Neuronal stem cell (in vitro differentiated cells): ENCODE data around the gene COL15A1.

Source experiments
- DNase-seq: peaks from one replicate; pipeline ENCODE4 v3.0.0-alpha.2; 2013; ENCODE audit warnings: low spot score
- H2AFZ ChIP-seq: one replicate; pipeline ENCODE4 v1.6.1; 2013; ENCODE audit warnings: mild to moderate bottlenecking, low read length, inconsistent platforms
- H2AK5ac ChIP-seq: 2 replicates; pipeline ENCODE4 v1.6.1; 2013; ENCODE audit warnings: low read depth, mild to moderate bottlenecking, inconsistent platforms, low read length, moderate library complexity, mixed read lengths
- H2BK120ac ChIP-seq: 2 replicates; pipeline ENCODE4 v1.6.1; 2013; ENCODE audit warnings: low read depth, mild to moderate bottlenecking, inconsistent platforms, low read length, moderate library complexity, mixed read lengths
- H2BK12ac ChIP-seq: one replicate; pipeline ENCODE4 v1.6.1; 2013; ENCODE audit warnings: low read length, inconsistent platforms
- H2BK15ac ChIP-seq: 2 replicates; pipeline ENCODE4 v1.6.1; 2013; ENCODE audit warnings: mild to moderate bottlenecking, low read length, inconsistent platforms, mixed read lengths
- H2BK5ac ChIP-seq: one replicate; pipeline ENCODE4 v1.6.1; 2013; ENCODE audit warnings: inconsistent platforms, mild to moderate bottlenecking, low read length, moderate library complexity
- H3K14ac ChIP-seq: one replicate; pipeline ENCODE4 v1.6.1; 2013; ENCODE audit warnings: low read length, inconsistent platforms
- H3K18ac ChIP-seq: 2 replicates; pipeline ENCODE4 v1.6.1; 2013; ENCODE audit warnings: low read length, inconsistent platforms
- H3K23ac ChIP-seq: 2 replicates; pipeline ENCODE4 v1.6.1; 2013; ENCODE audit warnings: low read depth, mild to moderate bottlenecking, mixed read lengths, low read length, inconsistent platforms; ENCODE audit not compliant: poor library complexity
- H3K27ac ChIP-seq: replicated peaks from 3 replicates; pipeline ENCODE4 v1.5.1; 2013; ENCODE audit warnings: low read length, inconsistent platforms
- H3K27me3 ChIP-seq, 3 experiments: 2 replicates each; pipeline ENCODE4 v1.6.1; 2013; ENCODE audit warnings: low read length in 3 of 3, mild to moderate bottlenecking in 2 of 3, inconsistent platforms in 1 of 3, low read depth in 1 of 3, mixed read lengths in 1 of 3, moderate library complexity in 1 of 3; ENCODE audit not compliant: control insufficient read depth in 3 of 3, insufficient read depth in 3 of 3
- H3K36me3 ChIP-seq, 2 donors: replicated peaks in 1 of 2; 2 replicates each; pipeline ENCODE4 v1.6.1; 2013; ENCODE audit warnings: low read length in 2 of 2; ENCODE audit not compliant: control insufficient read depth in 2 of 2, insufficient read depth in 2 of 2
- H3K4ac ChIP-seq: 2 replicates; pipeline ENCODE4 v1.6.1; 2013; ENCODE audit warnings: inconsistent platforms, mild to moderate bottlenecking, low read length, moderate library complexity
- H3K4me1 ChIP-seq, 2 donors: 1 replicate in 1 of 2; 2 replicates in 1 of 2; pipeline ENCODE4 v1.6.1; 2013; ENCODE audit warnings: low read length in 2 of 2, low read depth in 1 of 2; ENCODE audit not compliant: control insufficient read depth in 2 of 2, insufficient read depth in 1 of 2
- H3K4me2 ChIP-seq: one replicate; pipeline ENCODE4 v1.6.1; 2013; ENCODE audit warnings: mild to moderate bottlenecking, low read length, inconsistent platforms; ENCODE audit not compliant: insufficient read depth, poor library complexity, severe bottlenecking
- H3K4me3 ChIP-seq, 2 donors: 2 replicates each; pipeline ENCODE4 v1.5.1; 2013; ENCODE audit warnings: low read length in 2 of 2, mild to moderate bottlenecking in 2 of 2, inconsistent platforms in 1 of 2, moderate library complexity in 1 of 2
- H3K79me1 ChIP-seq: one replicate; pipeline ENCODE4 v1.6.1; 2013; ENCODE audit warnings: low read depth, mild to moderate bottlenecking, inconsistent platforms, low read length, moderate library complexity
- H3K9ac ChIP-seq: one replicate; pipeline ENCODE4 v1.6.1; 2013; ENCODE audit warnings: mild to moderate bottlenecking, low read depth, low read length, inconsistent platforms; ENCODE audit not compliant: poor library complexity
- H3K9me3 ChIP-seq, 2 donors: replicated peaks in 1 of 2; 2 replicates each; pipeline versions ENCODE3 to v1.6.1; 2013; ENCODE audit warnings: low read length in 2 of 2, mild to moderate bottlenecking in 2 of 2, inconsistent platforms in 1 of 2, low read depth in 1 of 2, mixed read lengths in 1 of 2, moderate library complexity in 1 of 2; ENCODE audit not compliant: control insufficient read depth in 2 of 2, insufficient read depth in 1 of 2
- H4K8ac ChIP-seq: one replicate; pipeline ENCODE4 v1.6.1; 2013; ENCODE audit warnings: low read depth, mild to moderate bottlenecking, inconsistent platforms, low read length, moderate library complexity
- H4K91ac ChIP-seq: one replicate; pipeline ENCODE4 v1.6.1; 2013; ENCODE audit warnings: low read length, low read depth, mild to moderate bottlenecking, inconsistent platforms; ENCODE audit not compliant: poor library complexity
- WGBS, 2 donors: extraction: QIAGEN DNeasy Blood & Tissue Kit; methylation state at CpG; one replicate each; pipeline ENCODE4 v1.1.7; 2013; ENCODE audit warnings: missing lambda C conversion rate in 2 of 2, mixed read lengths in 1 of 2; ENCODE audit not compliant: insufficient read length in 2 of 2, insufficient replicate concordance in 1 of 2; ENCODE audit errors: extremely low coverage in 2 of 2; 5-methylcytosine and 5-hydroxymethylcytosine counted together

Gene COL15A1

GRCh38 chr9:99040251-99040900 is 96.7 kb downstream of the COL15A1 start:
- Histone ChIP-seq H3K23ac (no peak overlapping the region), H2BK120ac (no peak overlapping the region), H3K4ac (no peak overlapping the region), H3K27me3 (peaks cover 0 to 4% (median 0%) of the 10 kb centered on the region in 3 experiments), H3K9me3 (peaks cover 0 to 10% of the 10 kb centered on the region in 2 donors), H3K27ac (no peak overlapping the region), H3K9ac (no peak overlapping the region), H3K4me2 (no peak overlapping the region), H3K36me3 (no peaks in the 10 kb centered on the region), H2AK5ac (no peak overlapping the region), H3K18ac (no peak overlapping the region), H2BK5ac (no peak overlapping the region), H3K4me3 (no peak overlapping the region), H4K91ac (no peak overlapping the region), H3K4me1 (peaks cover 15 to 25% of the 10 kb centered on the region in 2 donors), H2BK15ac (no peak overlapping the region), H3K79me1 (no peaks in the 10 kb centered on the region), H2AFZ (peak overlapping the region; percentile 11), H2BK12ac (no peak overlapping the region), H4K8ac (no peak overlapping the region), H3K14ac (no peak overlapping the region)
- WGBS, 2 donors, result no CpG with 5 or more reads among the region's 10 CpGs
- DNase-seq, result no peak

GRCh38 chr9:99040911-99041582 is 97.3 kb downstream of the COL15A1 start:
- H2BK12ac ChIP-seq, result no peak overlapping the region
- H3K27ac ChIP-seq, result no peak overlapping the region
- H3K14ac ChIP-seq, result no peak overlapping the region
- no peaks in the 10 kb centered on the region for H3K36me3 ChIP-seq
- H2AFZ ChIP-seq, result no peak overlapping the region
- H3K9me3 ChIP-seq, result peaks cover 0 to 10% of the 10 kb centered on the region in 2 donors
- DNase-seq, result no peak
- no peak overlapping the region for H2BK5ac ChIP-seq
- no peak overlapping the region for H3K23ac ChIP-seq
- no peak overlapping the region for H3K4ac ChIP-seq
- H3K4me3 ChIP-seq, result no peak overlapping the region
- H3K27me3 ChIP-seq, result peaks cover 0 to 4% (median 0%) of the 10 kb centered on the region in 3 experiments
- no peak overlapping the region for H3K4me2 ChIP-seq
- no peak overlapping the region for H2BK120ac ChIP-seq
- no peak overlapping the region for H2BK15ac ChIP-seq
- H3K4me1 ChIP-seq, result peaks cover 15 to 25% of the 10 kb centered on the region in 2 donors
- no peak overlapping the region for H3K18ac ChIP-seq
- H3K9ac ChIP-seq, result no peak overlapping the region
- WGBS, 2 donors, result no CpG with 5 or more reads among the region's 3 CpGs
- H4K91ac ChIP-seq, result no peak overlapping the region
- no peak overlapping the region for H2AK5ac ChIP-seq
- H3K79me1 ChIP-seq, result no peaks in the 10 kb centered on the region
- H4K8ac ChIP-seq, result no peak overlapping the region

- Histone ChIP-seq H3K79me1 (no peaks in the 10 kb centered on the region), H2BK120ac (no peak overlapping the region), H3K23ac (no peak overlapping the region), H2AFZ (no peak overlapping the region), H3K27me3 (peaks cover 0 to 4% (median 0%) of the 10 kb centered on the region in 3 experiments), H3K9ac (no peak overlapping the region), H2BK15ac (no peak overlapping the region), H3K4me2 (no peak overlapping the region), H2BK12ac (no peak overlapping the region), H3K36me3 (no peaks in the 10 kb centered on the region), H3K14ac (no peak overlapping the region), H3K4me1 (peaks cover 16 to 25% of the 10 kb centered on the region in 2 donors), H4K91ac (no peak overlapping the region), H2AK5ac (no peak overlapping the region), H2BK5ac (no peak overlapping the region), H3K27ac (no peak overlapping the region), H4K8ac (no peak overlapping the region), H3K9me3 (peaks cover 0 to 10% of the 10 kb centered on the region in 2 donors), H3K18ac (peak overlapping the region; percentile 45), H3K4ac (no peak overlapping the region), H3K4me3 (no peak overlapping the region)
- no CpG with 5 or more reads among the region's 4 CpGs for WGBS, 2 donors
- DNase-seq, result no peak
Measured at GRCh38 chr9:99041618-99042017, 97.9 kb downstream of the COL15A1 start.

GRCh38 chr9:99042620-99043019 is 98.9 kb downstream of the COL15A1 start:
- no peak overlapping the region for H2BK5ac ChIP-seq
- H3K9ac ChIP-seq, result no peak overlapping the region
- H3K4me1 ChIP-seq, result peaks cover 16 to 25% of the 10 kb centered on the region in 2 donors
- H3K9me3 ChIP-seq, result peaks cover 0 to 10% of the 10 kb centered on the region in 2 donors
- no peak overlapping the region for H3K23ac ChIP-seq
- H3K27ac ChIP-seq, result no peak overlapping the region
- no peaks in the 10 kb centered on the region for H3K79me1 ChIP-seq
- no peak overlapping the region for H3K14ac ChIP-seq
- H3K4me3 ChIP-seq, result no peak overlapping the region
- H3K18ac ChIP-seq, result no peak overlapping the region
- H3K4me2 ChIP-seq, result no peak overlapping the region
- no peak overlapping the region for H2AK5ac ChIP-seq
- no peak overlapping the region for H4K91ac ChIP-seq
- DNase-seq, result no peak
- H4K8ac ChIP-seq, result no peak overlapping the region
- no peak overlapping the region for H2BK120ac ChIP-seq
- no peak overlapping the region for H2BK15ac ChIP-seq
- H3K27me3 ChIP-seq, result no peaks in the 10 kb centered on the region
- H2AFZ ChIP-seq, result no peak overlapping the region
- no peaks in the 10 kb centered on the region for H3K36me3 ChIP-seq
- no peak overlapping the region for H2BK12ac ChIP-seq
- WGBS, 2 donors, result no CpG with 5 or more reads among the region's 6 CpGs
- no peak overlapping the region for H3K4ac ChIP-seq
